G401.6 (cell line): ENCODE measurements around the gene ELP5.

Source experiments
- FAIRE-seq: peaks from 2 replicates; lab custom pipeline; 2012; peaks lifted over from hg19 to GRCh38; lab: Jason Lieb, UNC

ELP5 gene

DNA sequence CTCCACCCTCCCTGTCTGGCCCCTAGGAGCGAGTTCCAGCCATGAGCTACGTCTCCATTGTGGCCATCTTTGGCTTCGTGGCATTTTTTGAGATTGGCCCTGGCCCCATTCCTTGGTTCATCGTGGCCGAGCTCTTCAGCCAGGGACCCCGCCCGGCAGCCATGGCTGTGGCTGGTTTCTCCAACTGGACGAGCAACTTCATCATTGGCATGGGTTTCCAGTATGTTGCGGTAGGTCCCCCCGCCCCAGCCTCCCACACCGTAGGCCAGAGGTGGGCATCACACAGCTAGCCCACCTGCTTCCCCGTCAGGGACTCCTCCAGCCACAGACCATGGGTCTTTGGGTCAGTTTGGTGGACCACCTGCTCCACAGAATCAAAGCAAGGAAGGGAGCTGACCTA lies 33.7 kb downstream of the ELP5 start:
- FAIRE-seq: no peak

DNA sequence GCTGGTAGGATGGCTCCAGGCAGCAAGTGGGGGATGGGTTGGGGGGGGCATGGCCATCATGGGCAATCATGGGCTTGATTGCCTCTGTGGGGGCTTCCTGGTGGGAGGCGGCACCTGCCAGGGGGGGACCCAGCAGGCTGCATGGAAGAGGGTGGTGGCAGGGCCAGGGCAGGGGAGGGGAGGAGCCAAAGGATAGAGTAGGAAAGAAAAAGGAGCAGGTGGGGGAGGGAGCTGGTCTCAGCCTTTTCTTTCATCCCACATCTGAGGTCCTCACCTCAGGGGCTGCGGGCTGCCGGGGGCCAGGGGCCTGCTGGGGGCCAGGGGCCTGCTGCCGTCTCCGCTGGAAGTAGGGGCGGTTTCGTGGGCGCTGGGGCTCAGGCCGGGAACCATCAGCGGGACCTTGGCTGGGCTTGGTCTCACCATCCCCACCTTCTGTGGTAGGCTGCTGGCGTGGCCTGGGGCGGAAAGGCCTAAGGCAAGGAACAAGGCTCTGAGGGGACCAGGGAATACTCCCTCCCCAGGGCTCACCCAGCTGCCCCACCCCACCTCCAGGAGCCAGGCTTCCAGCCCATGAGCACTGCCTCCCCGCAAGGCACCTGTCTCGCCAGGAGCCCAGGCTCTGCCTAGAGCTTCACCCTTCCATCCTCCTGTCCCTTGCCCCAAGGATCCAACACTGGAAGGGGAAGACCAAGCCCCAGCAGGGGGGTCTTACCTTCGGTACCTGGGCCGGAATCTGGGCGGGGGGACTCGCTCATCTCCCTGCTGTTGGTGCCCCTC lies 37.4 kb downstream of the ELP5 start:
- FAIRE-seq: no peak

- FAIRE-seq: no peak
Observed at GRCh38 chr17:7290166-7290565, 38.2 kb downstream of the ELP5 start.

- FAIRE-seq: no peak
Observed at GRCh38 chr17:7290685-7291084, 38.7 kb downstream of the ELP5 start.

DNA sequence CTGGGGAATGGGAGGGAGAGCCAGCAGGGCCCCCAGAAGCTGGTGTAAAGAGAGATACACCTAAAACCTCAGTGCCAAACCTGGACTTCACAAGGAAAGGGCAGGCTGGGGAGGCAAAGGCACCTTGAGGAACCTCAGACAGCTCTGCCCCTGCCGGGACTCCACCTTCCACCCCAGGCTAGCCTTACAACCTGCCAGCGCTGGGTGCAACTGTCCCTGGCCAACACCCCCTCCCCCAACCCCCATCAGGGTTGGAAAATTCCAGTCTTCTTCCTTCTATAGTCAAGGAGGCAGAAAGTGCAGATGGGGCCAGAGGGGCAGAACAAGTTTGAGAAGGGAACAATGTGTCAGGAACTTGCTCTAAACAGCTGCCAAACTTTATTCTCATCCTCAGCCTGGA lies 40.2 kb downstream of the ELP5 start:
- no peak for FAIRE-seq

GRCh38 chr17:7292729-7293128 lies 40.7 kb downstream of the ELP5 start:
- no peak for FAIRE-seq

GRCh38 chr17:7293159-7293558 lies 41.1 kb downstream of the ELP5 start:
- FAIRE-seq: no peak

- FAIRE-seq: no peak
Observed at GRCh38 chr17:7293816-7294613, 42.0 kb downstream of the ELP5 start.

DNA sequence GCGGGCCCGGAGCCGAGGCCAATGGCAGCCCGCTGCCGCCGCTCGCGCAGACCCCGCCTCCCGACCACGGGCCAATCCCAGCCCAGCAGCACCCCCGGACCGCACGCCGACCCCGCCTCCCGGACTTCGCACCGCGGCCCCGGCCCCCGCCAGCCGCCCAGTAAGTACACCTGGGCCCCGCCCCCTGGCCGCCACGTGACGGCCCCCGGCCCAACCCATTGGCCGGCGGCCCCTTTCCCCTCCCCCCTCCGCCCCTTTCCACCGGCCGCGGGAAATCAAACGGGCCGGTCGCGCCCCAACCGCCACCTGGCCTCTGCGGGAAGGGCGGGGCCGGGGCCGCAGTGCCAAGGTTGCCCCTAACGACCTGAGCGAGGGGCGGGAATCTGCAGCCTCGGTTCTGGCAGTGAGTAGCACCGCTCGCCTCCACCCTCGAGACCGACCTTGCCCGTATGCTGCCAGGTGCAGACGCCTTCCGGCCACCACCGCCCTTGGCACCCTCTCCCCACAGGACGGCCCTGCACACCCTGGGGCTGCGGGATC lies 42.7 kb downstream of the ELP5 start, which contains the start of gene YBX2:
Gene YBX2, minus strand, starts transcription at position 26 of the 540 bp plus-strand sequence. CDS start 139 bp downstream, outside the sequence.
- no peak for FAIRE-seq

DNA sequence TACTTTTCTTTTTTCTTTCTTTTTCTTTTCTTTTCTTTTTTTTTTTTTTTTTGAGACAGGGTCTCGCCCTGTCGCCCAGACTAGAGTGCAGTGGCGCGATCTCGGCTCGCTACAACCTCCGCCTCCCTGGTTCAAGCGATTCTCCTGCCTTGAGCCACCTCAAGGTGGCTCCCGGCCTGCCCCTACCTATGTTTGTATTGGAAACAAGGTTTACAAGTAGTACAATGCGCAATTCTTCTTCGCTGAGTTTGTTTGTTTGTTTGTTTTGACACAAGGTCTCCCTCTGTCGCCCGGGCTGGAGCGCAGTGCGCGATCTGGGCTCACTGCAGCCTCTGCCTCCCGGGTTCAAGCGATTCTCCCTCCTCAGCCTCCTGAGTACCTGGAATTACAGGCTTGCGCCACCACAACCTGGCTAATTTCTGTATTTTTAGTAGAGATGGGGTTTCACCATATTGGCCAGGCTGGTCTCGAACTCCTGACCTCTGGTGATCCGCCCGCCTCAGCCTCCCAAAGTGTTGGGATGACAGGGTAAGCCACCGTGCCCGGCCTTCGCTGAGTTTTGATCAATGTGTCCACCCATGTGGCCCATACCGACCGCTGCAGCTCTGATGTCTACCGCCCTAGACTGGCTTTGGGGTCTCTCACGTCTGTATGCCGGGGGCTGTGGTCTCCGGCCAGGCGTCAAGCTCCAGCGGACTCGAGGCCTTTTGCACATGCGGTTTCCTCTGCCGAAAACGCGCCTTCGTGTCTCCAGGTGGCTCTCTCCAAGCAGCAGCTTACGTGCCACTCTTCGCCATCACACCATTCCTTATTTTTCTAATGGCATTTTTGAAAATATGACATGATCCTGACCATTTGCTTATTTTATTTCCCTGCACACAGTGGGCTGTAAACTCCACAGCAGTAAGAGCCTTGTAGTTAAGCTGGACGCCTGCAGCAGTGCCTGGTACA lies 43.5 kb downstream of the ELP5 start:
- no peak for FAIRE-seq

DNA sequence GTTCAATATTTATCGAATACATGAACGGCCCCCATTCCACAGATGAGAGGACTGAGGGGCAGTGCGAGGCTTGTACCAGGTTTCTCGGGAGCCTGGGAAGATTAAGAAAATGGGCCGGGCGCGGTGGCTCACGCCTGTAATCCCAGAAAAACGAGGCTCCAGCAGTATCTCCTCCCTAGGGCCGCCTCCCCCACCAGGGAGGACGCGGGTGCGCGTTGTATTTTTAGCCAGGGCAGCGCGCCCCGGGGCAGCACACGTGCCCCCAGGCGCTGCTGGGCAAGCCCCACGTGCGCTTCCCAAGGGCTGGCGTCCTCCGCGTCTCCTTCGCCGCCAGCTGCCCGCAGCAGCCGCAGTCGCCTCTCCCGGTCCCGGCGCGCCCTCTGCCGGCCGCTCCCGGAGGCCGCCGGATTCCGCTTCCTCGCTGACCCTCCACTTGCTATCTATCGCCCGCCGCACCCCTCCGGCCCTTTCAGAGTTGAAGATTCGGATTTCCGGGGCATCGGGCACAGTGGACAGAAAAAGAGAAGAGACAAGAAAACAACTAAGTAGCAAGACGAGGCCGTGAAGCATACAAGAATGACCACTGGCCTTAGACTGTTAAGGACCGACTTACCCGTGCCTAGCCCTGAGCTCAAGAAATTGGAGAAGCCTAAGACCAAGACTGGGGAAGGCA lies 44.3 kb downstream of the ELP5 start:
- no peak for FAIRE-seq

DNA sequence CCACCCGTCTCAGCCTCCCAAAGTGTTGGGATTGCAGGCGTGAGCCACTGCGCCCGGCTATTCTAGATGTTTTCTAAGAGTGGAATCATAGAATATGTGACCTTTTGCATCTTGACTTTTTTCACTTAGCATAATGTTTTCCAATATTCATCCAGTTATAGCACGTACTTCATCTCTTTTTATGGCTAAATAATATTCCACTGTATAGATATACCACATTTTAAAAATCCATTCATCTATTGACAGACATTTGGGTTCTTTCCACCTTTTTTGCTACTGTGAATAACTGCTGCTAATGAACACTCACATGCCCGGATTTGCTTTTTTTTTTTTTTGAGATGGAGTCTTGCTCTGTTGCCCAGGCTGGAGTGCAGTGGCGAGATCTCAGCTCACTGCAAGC lies 52.2 kb downstream of the ELP5 start:
- no peak for FAIRE-seq

DNA sequence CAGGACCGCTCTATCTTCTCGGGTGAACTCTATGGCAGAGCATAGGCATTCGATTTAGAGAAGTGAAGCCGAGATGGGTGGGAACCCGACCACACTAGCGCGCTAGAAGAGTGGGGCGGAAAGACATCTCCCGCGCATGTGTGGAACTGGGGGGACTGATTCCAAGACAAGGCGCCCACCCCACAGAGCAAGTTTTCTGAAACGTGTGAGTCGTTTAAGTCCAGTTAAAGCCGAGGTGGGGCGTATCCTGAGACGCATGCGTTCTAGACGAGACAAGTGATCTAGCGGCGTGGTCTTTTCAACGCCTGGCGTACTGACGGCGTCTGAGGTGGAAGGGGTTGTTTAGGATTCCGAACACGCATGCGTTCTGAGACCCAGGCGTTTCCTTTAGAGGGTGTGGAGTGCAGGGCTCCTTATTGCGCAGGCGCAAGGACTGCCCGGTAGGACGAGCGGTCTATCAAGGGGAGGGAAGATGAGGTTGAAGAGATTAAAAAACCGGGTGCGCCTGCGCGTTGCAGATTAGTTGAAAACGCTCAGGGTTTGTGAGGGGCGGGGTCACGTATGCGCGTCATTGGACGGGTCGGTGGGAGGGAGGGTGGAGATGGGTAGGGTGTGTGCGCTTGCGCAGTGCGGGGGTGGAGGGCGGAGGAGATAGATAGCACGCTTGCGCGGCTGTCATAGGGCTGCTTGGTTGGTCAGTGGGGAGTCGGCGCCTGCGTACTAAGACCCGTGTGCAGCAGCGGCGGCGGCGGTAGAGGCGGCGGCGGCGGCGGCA lies 55.1 kb downstream of the ELP5 start, which contains the start of gene EIF5A:
Gene EIF5A, plus strand, starts transcription at position 718 of the 775 bp plus-strand sequence. CDS start 2,008 bp downstream, outside the sequence.
- peak; percentile 100 for FAIRE-seq

DNA sequence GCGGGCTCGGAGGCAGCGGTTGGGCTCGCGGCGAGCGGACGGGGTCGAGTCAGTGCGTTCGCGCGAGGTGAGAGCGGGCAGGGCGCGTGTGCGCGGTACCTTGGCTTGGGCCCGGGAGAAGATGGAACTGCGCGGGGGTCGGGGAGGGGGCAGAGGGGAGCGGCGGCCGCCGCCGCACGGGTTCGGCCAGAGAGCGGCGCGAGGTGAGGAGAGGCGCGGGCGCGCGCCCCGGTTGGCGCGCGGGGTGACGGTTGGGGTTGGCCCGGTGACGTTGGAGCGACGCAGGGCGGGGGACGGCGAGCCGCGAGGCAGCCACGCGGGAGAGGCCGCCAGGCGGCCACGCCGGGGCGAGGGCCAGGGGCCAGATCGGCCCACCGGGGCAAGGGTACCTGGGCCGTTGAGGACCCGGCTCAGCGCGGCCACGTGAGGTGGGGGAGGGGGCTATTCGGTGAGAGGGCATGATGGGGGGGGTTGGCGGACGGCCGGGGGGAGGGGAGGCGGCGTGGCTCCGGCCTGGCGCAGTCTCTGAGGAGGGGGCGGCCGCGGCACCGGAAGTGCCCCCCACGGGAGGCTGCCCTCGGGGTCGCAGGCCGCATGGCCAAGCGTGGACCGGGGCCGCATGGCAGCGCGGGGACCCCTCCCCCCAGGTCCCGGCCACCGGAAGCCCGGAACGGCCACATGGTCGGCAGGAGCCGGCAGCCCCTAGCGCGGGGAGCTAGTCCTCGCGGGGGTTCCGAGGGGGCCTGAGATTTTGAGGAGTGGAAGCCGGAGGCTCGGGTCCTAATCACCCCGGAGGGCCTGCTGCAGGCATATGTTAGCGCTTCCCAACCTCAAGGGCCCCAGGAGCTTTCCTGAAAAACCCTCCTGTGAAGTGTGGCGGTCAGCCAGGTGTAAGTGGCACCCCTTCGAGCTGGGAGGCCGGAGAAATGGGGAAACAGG lies 55.9 kb downstream of the ELP5 start:
- no peak for FAIRE-seq

DNA sequence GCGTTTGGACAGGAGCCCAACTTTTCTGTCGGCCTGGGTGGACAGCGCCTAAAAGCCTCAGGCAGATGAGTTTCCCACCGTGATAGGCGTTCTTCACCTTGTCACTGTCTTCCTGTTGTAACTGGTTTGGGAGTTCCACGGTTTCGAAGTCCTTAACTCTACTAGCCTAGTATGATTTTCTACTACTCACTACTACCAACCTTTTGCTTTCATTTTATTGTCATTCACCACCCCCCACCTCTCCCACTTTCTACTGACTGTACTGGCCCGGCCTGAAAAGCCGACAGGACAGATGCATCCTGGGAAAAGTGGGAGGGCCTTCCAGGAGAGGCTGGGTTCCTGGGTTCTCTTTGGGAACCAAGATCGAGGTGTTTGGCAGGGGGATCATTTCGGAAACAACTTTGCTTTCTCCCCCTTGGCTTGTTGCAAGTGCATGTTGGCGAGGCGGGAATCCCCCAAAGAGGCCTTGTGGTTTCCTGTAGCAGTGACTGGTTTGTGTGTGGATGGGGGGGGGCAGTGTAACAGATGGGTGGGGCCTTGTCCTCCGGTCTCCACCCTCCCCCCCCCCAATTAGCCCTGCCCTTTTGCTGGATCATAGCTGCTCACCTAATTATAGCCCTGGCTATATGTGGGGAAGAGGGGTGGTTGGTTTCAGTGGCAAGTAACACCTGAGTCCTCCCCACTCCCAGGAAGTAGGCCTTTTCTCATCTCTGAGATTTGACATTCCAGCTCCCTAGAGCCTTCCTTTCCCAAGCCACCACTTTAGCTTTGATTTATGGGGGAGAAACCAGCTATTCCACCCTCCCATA lies 56.8 kb downstream of the ELP5 start:
- FAIRE-seq: peak; percentile 63
